K562 (cell line): ENCODE measurements around the gene IRF9.

ENCODE experiments used
- CREB1 ChIP-seq, 2 experiments: sonication (generic) in 1 of 2; formaldehyde crosslinking in 1 of 2; IDR thresholded peaks; 2 replicates each; pipeline versions ENCODE4 v1.6.1 to v1.8.0; 2012 to 2022; ENCODE audit warnings: inconsistent platforms in 1 of 2, mild to moderate bottlenecking in 1 of 2, missing genetic modification reagents in 1 of 2, moderate library complexity in 1 of 2
- EGR1 ChIP-seq: fragments of 450-650 bp; conservative IDR thresholded peaks from 2 replicates; pipeline ENCODE4 v1.6.1; 2017; ENCODE audit warnings: mild to moderate bottlenecking
- EZH2 ChIP-seq: IDR thresholded peaks from 2 replicates; pipeline ENCODE4 v1.6.1; 2012; ENCODE audit warnings: low read depth, mild to moderate bottlenecking, inconsistent platforms, low read length, borderline replicate concordance
- IRF2 ChIP-seq: sonication (generic); formaldehyde crosslinking; IDR thresholded peaks from 2 replicates; pipeline ENCODE4 v1.8.1; 2022; ENCODE audit warnings: mild to moderate bottlenecking, missing genetic modification reagents
- NFATC3 ChIP-seq: fragments of 450-650 bp; IDR thresholded peaks from 2 replicates; pipeline ENCODE4 v1.6.1; 2017; ENCODE audit warnings: mild to moderate bottlenecking
- NR2C1 ChIP-seq, 2 experiments: fragments of 450-650 bp; IDR thresholded peaks; 2 replicates each; pipeline ENCODE4 v1.6.1; 2017; ENCODE audit warnings: mild to moderate bottlenecking in 2 of 2, antibody characterized with exemption in 1 of 2, inconsistent platforms in 1 of 2, missing compliant biosample characterization in 1 of 2, missing genetic modification characterization in 1 of 2
- PHF8 ChIP-seq: fragments of 200-600 bp; sonication (generic); IDR thresholded peaks from 2 replicates; pipeline ENCODE4 v1.6.1; 2012; ENCODE audit warnings: mixed run types, mild to moderate bottlenecking, inconsistent platforms, low read length, moderate library complexity, borderline replicate concordance
- PRPF4 ChIP-seq: fragments of 200-400 bp; formaldehyde crosslinking; IDR thresholded peaks from one replicate; pipeline ENCODE4 v1.6.1; 2017; ENCODE audit warnings: low read length, low read depth, mild to moderate bottlenecking; ENCODE audit not compliant: insufficient read depth, poor library complexity, severe bottlenecking
- SIN3A ChIP-seq, 2 experiments: fragments of 150-350 bp in 1 of 2; IDR thresholded peaks; 2 replicates each; pipeline ENCODE4 v1.6.1; 2011 to 2016; ENCODE audit warnings: borderline replicate concordance in 2 of 2, low read depth in 2 of 2, low read length in 2 of 2, mild to moderate bottlenecking in 2 of 2, moderate library complexity in 2 of 2; ENCODE audit not compliant: control insufficient read depth in 1 of 2
- TF ChIP-seq, protein P1 (sequence below), 3 experiments: IDR thresholded peaks in 2 of 3; conservative IDR thresholded peaks in 1 of 3; 2 replicates each; pipeline ENCODE4 v1.5.1; 2011 to 2012; ENCODE audit warnings: low read length in 3 of 3, mild to moderate bottlenecking in 3 of 3, control low read depth in 2 of 3, improper control_type of control experiment in 1 of 3, inconsistent platforms in 1 of 3, low read depth in 1 of 3, mixed read lengths in 1 of 3, moderate library complexity in 1 of 3; ENCODE audit not compliant: insufficient read depth in 2 of 3
- TF ChIP-seq, protein P2 (sequence below), 2 experiments: fragments of 450-650 bp; IDR thresholded peaks; 2 replicates each; pipeline ENCODE4 v1.6.1; 2018; ENCODE audit warnings: mild to moderate bottlenecking in 2 of 2, low read depth in 1 of 2; ENCODE audit not compliant: partially characterized antibody in 2 of 2
- TF ChIP-seq, protein P3 (sequence below), 2 experiments: fragments of 450-650 bp; formaldehyde crosslinking in 1 of 2; IDR thresholded peaks; 2 replicates each; pipeline versions ENCODE4 v1.4.0 to v1.6.1; 2014 to 2020; ENCODE audit warnings: mild to moderate bottlenecking in 2 of 2, borderline replicate concordance in 1 of 2, low read depth in 1 of 2

DNA sequence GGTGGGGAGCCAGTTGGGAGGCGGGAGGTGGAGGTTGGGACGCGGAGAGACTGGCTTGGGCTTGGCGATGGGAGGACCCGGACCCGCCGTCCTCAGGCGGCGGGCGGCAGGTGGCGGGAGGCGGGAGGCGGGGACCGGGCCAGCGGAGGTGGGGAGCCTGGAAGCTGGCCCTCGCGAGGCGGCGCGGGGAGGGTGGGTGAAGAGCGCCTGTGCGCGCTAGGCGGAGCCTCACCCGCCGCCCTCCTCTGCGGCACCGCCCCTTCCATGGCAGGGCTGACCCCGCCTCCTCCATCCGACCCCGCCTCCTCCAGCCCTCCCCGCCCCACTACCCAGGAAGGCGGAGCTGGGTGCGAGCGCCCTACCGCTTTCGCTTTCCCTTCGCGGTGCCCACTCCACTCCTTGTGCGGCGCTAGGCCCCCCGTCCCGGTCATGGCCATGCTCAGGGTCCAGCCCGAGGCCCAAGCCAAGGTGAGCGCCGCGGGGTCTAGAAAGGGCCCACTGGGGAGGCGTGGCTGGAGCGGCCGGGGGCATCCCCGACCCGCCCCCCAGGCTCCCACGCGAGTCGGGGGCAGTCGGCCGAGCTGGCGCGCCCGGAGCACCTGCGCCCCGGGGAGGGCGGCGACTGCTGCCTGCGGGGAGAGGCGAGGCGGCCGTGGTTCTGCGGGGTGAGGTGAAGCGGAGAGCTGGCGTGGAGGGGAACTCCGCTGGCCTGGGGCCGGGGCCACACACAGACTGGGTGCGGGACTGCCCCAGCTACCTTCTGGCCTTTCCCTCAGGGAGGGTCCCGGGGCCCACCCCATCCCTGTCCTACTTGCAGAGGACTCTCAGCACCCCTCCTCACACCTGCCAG is 25.0 kb upstream of the IRF9 start, which contains the start of gene PSME1:
- TF ChIP-seq, protein P1, sequence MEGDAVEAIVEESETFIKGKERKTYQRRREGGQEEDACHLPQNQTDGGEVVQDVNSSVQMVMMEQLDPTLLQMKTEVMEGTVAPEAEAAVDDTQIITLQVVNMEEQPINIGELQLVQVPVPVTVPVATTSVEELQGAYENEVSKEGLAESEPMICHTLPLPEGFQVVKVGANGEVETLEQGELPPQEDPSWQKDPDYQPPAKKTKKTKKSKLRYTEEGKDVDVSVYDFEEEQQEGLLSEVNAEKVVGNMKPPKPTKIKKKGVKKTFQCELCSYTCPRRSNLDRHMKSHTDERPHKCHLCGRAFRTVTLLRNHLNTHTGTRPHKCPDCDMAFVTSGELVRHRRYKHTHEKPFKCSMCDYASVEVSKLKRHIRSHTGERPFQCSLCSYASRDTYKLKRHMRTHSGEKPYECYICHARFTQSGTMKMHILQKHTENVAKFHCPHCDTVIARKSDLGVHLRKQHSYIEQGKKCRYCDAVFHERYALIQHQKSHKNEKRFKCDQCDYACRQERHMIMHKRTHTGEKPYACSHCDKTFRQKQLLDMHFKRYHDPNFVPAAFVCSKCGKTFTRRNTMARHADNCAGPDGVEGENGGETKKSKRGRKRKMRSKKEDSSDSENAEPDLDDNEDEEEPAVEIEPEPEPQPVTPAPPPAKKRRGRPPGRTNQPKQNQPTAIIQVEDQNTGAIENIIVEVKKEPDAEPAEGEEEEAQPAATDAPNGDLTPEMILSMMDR (IDR thresholded peaks at IDR 0.05 in 2 of 3, conservative IDR thresholded peaks at IDR 0.05 in 1 of 3; ENCODE audit: insufficient read depth in 2 of 3, low read depth in 1 of 3, low read length in 3 of 3), result no peak
- TF ChIP-seq, protein P2, sequence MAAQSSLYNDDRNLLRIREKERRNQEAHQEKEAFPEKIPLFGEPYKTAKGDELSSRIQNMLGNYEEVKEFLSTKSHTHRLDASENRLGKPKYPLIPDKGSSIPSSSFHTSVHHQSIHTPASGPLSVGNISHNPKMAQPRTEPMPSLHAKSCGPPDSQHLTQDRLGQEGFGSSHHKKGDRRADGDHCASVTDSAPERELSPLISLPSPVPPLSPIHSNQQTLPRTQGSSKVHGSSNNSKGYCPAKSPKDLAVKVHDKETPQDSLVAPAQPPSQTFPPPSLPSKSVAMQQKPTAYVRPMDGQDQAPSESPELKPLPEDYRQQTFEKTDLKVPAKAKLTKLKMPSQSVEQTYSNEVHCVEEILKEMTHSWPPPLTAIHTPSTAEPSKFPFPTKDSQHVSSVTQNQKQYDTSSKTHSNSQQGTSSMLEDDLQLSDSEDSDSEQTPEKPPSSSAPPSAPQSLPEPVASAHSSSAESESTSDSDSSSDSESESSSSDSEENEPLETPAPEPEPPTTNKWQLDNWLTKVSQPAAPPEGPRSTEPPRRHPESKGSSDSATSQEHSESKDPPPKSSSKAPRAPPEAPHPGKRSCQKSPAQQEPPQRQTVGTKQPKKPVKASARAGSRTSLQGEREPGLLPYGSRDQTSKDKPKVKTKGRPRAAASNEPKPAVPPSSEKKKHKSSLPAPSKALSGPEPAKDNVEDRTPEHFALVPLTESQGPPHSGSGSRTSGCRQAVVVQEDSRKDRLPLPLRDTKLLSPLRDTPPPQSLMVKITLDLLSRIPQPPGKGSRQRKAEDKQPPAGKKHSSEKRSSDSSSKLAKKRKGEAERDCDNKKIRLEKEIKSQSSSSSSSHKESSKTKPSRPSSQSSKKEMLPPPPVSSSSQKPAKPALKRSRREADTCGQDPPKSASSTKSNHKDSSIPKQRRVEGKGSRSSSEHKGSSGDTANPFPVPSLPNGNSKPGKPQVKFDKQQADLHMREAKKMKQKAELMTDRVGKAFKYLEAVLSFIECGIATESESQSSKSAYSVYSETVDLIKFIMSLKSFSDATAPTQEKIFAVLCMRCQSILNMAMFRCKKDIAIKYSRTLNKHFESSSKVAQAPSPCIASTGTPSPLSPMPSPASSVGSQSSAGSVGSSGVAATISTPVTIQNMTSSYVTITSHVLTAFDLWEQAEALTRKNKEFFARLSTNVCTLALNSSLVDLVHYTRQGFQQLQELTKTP (IDR thresholded peaks at IDR 0.05; ENCODE audit: low read depth in 1 of 2, partially characterized antibody in 2 of 2), result no peak
- peak; percentile 74; the same call in 1 of the 2 replicates for TF ChIP-seq PHF8
- no peak for TF ChIP-seq NR2C1 (IDR thresholded peaks at IDR 0.05)
- no peak for TF ChIP-seq NR2C1 (tag; IDR thresholded peaks at IDR 0.05)
- no peak for TF ChIP-seq SIN3A (IDR thresholded peaks at IDR 0.05; ENCODE audit: borderline replicate concordance in 2 of 2, control insufficient read depth in 1 of 2, low read depth in 2 of 2, low read length in 2 of 2)
- TF ChIP-seq NFATC3, result no peak
- TF ChIP-seq, protein P3, sequence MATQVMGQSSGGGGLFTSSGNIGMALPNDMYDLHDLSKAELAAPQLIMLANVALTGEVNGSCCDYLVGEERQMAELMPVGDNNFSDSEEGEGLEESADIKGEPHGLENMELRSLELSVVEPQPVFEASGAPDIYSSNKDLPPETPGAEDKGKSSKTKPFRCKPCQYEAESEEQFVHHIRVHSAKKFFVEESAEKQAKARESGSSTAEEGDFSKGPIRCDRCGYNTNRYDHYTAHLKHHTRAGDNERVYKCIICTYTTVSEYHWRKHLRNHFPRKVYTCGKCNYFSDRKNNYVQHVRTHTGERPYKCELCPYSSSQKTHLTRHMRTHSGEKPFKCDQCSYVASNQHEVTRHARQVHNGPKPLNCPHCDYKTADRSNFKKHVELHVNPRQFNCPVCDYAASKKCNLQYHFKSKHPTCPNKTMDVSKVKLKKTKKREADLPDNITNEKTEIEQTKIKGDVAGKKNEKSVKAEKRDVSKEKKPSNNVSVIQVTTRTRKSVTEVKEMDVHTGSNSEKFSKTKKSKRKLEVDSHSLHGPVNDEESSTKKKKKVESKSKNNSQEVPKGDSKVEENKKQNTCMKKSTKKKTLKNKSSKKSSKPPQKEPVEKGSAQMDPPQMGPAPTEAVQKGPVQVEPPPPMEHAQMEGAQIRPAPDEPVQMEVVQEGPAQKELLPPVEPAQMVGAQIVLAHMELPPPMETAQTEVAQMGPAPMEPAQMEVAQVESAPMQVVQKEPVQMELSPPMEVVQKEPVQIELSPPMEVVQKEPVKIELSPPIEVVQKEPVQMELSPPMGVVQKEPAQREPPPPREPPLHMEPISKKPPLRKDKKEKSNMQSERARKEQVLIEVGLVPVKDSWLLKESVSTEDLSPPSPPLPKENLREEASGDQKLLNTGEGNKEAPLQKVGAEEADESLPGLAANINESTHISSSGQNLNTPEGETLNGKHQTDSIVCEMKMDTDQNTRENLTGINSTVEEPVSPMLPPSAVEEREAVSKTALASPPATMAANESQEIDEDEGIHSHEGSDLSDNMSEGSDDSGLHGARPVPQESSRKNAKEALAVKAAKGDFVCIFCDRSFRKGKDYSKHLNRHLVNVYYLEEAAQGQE (IDR thresholded peaks at IDR 0.05; ENCODE audit: borderline replicate concordance), result no peak
- TF ChIP-seq, protein P3 (CRISPR knock-in tag; IDR thresholded peaks at IDR 0.05; ENCODE audit: low read depth), result no peak
- TF ChIP-seq EGR1, result peak; percentile 39
- peak; percentile 96 for TF ChIP-seq IRF2 (CRISPR knock-in tag)
- no peak for TF ChIP-seq CREB1 (IDR thresholded peaks at IDR 0.05)
- TF ChIP-seq CREB1 (CRISPR knock-in tag; IDR thresholded peaks at IDR 0.05), result no peak
- no peak for TF ChIP-seq PRPF4
- TF ChIP-seq EZH2, result no peak
